Keratinocyte (primary cell): ENCODE results near the gene PPFIA1. TPM values are rescaled to one million over a fixed set of nuclear protein-coding genes. Genes with fewer than 3 reads are reported as not detected.

ENCODE experiments used
- DNase-seq: peaks from one replicate; pipeline ENCODE4 v3.0.0-alpha.2; 2011; ENCODE audit warnings: low read depth, missing footprints, low spot score
- FAIRE-seq: peaks from 2 replicates; lab custom pipeline; 2011; peaks lifted over from hg19 to GRCh38; lab: Jason Lieb, UNC
- H2AFZ ChIP-seq: 2 replicates; pipeline ENCODE4 v1.6.0; 2012; ENCODE audit warnings: low read length, control low read depth, inconsistent platforms; ENCODE audit not compliant: control insufficient read depth
- H3K27ac ChIP-seq: 2 replicates; pipeline ENCODE4 v1.5.1; 2011; ENCODE audit warnings: low read length; ENCODE audit not compliant: control insufficient read depth, insufficient read depth
- H3K27me3 ChIP-seq: 3 replicates; pipeline ENCODE4 v1.6.0; 2011; ENCODE audit warnings: low read length; ENCODE audit not compliant: control insufficient read depth, insufficient read depth; ENCODE audit errors: extremely low read depth
- H3K36me3 ChIP-seq, 2 experiments: 2 replicates in 1 of 2; 3 replicates in 1 of 2; pipeline ENCODE4 v1.5.1; 2011; ENCODE audit warnings: low read length in 2 of 2, mild to moderate bottlenecking in 1 of 2; ENCODE audit not compliant: control insufficient read depth in 2 of 2, insufficient read depth in 2 of 2; ENCODE audit errors: extremely low read depth in 1 of 2
- H3K4me1 ChIP-seq: 3 replicates; pipeline ENCODE4 v1.5.1; 2011; ENCODE audit warnings: low read length; ENCODE audit not compliant: control insufficient read depth, insufficient read depth; ENCODE audit errors: extremely low read depth
- H3K4me2 ChIP-seq: 3 replicates; pipeline ENCODE4 v1.6.0; 2011; ENCODE audit warnings: low read depth, low read length; ENCODE audit not compliant: control insufficient read depth, insufficient read depth; ENCODE audit errors: extremely low read depth
- H3K4me3 ChIP-seq, 3 experiments: fragments of 200-600 bp in 1 of 3; sonication (generic) in 1 of 3; 2 replicates in 2 of 3; 3 replicates in 1 of 3; pipeline ENCODE4 v1.5.1; 2011 to 2016; ENCODE audit warnings: low read length in 3 of 3, mild to moderate bottlenecking in 3 of 3, control low read depth in 2 of 3, inconsistent platforms in 1 of 3, low read depth in 1 of 3, mixed read lengths in 1 of 3, mixed run types in 1 of 3, moderate library complexity in 1 of 3; ENCODE audit not compliant: control insufficient read depth in 2 of 3, insufficient read depth in 2 of 3; ENCODE audit errors: extremely low read depth in 1 of 3
- H3K79me2 ChIP-seq: 2 replicates; pipeline ENCODE4 v1.6.0; 2012; ENCODE audit warnings: low read length; ENCODE audit not compliant: control insufficient read depth, insufficient read depth
- H3K9ac ChIP-seq: 3 replicates; pipeline ENCODE4 v1.6.0; 2011; ENCODE audit warnings: low read length; ENCODE audit not compliant: control insufficient read depth, insufficient read depth; ENCODE audit errors: extremely low read depth
- H3K9me1 ChIP-seq: 3 replicates; pipeline ENCODE4 v1.6.0; 2011; ENCODE audit warnings: low read length; ENCODE audit not compliant: control insufficient read depth, insufficient read depth; ENCODE audit errors: extremely low read depth
- H3K9me3 ChIP-seq: 2 replicates; pipeline ENCODE4 v1.5.1; 2012; ENCODE audit warnings: low read depth, low read length; ENCODE audit not compliant: control insufficient read depth
- H4K20me1 ChIP-seq: 3 replicates; pipeline ENCODE4 v1.6.0; 2011; ENCODE audit warnings: low read length; ENCODE audit not compliant: control insufficient read depth, insufficient read depth; ENCODE audit errors: extremely low read depth
- EZH2 ChIP-seq: IDR thresholded peaks from one replicate; pipeline ENCODE4 v1.6.1; 2012; ENCODE audit warnings: inconsistent platforms, mild to moderate bottlenecking, low read length, moderate library complexity
- dilution Hi-C: fragments of 300-500 bp; cut with MboI; formaldehyde crosslinking; loops from one replicate; pipeline ENCODE4 v1.7.0; 2020; ENCODE audit warnings: low sequenced_read_pairs; ENCODE audit not compliant: extremely low pct_ligation_motif_present
- polyA plus RNA-seq, 5 experiments: library from polyadenylated mRNA; depleted of rRNA in 3 of 5; stranded (reverse) in 3 of 5; stranded (forward) in 1 of 5; unstranded in 1 of 5; fragments of >200 nt; gene quantifications; 1 replicate in 1 of 5; 2 replicates in 3 of 5; 3 replicates in 1 of 5; pipeline versions ENCODE4 v1.2.1 to v1.2.3, GENCODE V29; 2011 to 2012; ENCODE audit warnings: missing spikeins in 2 of 5, low read depth in 1 of 5, low replicate concordance in 1 of 5
- TF ChIP-seq, protein P1 (sequence below), 3 experiments: IDR thresholded peaks in 1 of 3; conservative IDR thresholded peaks in 1 of 3; optimal IDR thresholded peaks in 1 of 3; 2 replicates in 2 of 3; 3 replicates in 1 of 3; pipeline versions ENCODE3 to v1.5.1; 2011; ENCODE audit warnings: low read length in 3 of 3, mild to moderate bottlenecking in 3 of 3, moderate library complexity in 2 of 3, control low read depth in 1 of 3, inconsistent platforms in 1 of 3; ENCODE audit not compliant: insufficient read depth in 2 of 3; ENCODE audit errors: extremely low read depth in 1 of 3

The PPFIA1 gene
- polyA plus RNA-seq, 1 donor (not counting 4 experiments of a cell fraction or from before 2014, with no cell fraction given) = 27.6 TPM

- H3K9ac ChIP-seq = no peak overlapping the region
- no peak overlapping the region for H3K4me3 ChIP-seq
- H3K27ac ChIP-seq = no peak overlapping the region
- no peaks in the 10 kb centered on the region for H4K20me1 ChIP-seq
- H3K9me3 ChIP-seq = no peaks in the 10 kb centered on the region
- no peaks in the 10 kb centered on the region for H3K9me1 ChIP-seq
- FAIRE-seq (no peak), DNase-seq (no peak)
- H2AFZ ChIP-seq = no peak overlapping the region
- dilution Hi-C loops = no loop called here
- peaks cover 9 to 25% of the 10 kb centered on the region in 2 experiments for H3K36me3 ChIP-seq
- H3K4me1 ChIP-seq = peaks cover 8% of the 10 kb centered on the region
- H3K79me2 ChIP-seq = peaks cover 25% of the 10 kb centered on the region
- TF ChIP-seq, protein P1, sequence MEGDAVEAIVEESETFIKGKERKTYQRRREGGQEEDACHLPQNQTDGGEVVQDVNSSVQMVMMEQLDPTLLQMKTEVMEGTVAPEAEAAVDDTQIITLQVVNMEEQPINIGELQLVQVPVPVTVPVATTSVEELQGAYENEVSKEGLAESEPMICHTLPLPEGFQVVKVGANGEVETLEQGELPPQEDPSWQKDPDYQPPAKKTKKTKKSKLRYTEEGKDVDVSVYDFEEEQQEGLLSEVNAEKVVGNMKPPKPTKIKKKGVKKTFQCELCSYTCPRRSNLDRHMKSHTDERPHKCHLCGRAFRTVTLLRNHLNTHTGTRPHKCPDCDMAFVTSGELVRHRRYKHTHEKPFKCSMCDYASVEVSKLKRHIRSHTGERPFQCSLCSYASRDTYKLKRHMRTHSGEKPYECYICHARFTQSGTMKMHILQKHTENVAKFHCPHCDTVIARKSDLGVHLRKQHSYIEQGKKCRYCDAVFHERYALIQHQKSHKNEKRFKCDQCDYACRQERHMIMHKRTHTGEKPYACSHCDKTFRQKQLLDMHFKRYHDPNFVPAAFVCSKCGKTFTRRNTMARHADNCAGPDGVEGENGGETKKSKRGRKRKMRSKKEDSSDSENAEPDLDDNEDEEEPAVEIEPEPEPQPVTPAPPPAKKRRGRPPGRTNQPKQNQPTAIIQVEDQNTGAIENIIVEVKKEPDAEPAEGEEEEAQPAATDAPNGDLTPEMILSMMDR (optimal IDR thresholded peaks at IDR 0.05 in 1 of 3, IDR thresholded peaks at IDR 0.05 in 1 of 3, conservative IDR thresholded peaks at IDR 0.05 in 1 of 3; ENCODE audit: extremely low read depth in 1 of 3, insufficient read depth in 2 of 3, low read length in 3 of 3) = no peak
- no peak for TF ChIP-seq EZH2
- no peak overlapping the region for H3K4me2 ChIP-seq
- no peaks in the 10 kb centered on the region for H3K27me3 ChIP-seq
Observed at GRCh38 chr11:70288721-70289120, 18.2 kb downstream of the PPFIA1 start.

GRCh38 chr11:70289582-70289981, 19.1 kb downstream of the PPFIA1 start:
- no peaks in the 10 kb centered on the region for H3K9me3 ChIP-seq
- peaks cover 10 to 25% of the 10 kb centered on the region in 2 experiments for H3K36me3 ChIP-seq
- no peak overlapping the region for H3K4me3 ChIP-seq
- dilution Hi-C loops = no loop called here
- H2AFZ ChIP-seq = no peak overlapping the region
- peaks cover 28% of the 10 kb centered on the region for H3K79me2 ChIP-seq
- H3K4me1 ChIP-seq = peaks cover 8% of the 10 kb centered on the region
- no peak for TF ChIP-seq EZH2
- TF ChIP-seq, protein P1 (optimal IDR thresholded peaks at IDR 0.05 in 1 of 3, IDR thresholded peaks at IDR 0.05 in 1 of 3, conservative IDR thresholded peaks at IDR 0.05 in 1 of 3; ENCODE audit: extremely low read depth in 1 of 3, insufficient read depth in 2 of 3, low read length in 3 of 3) = no peak
- H3K27me3 ChIP-seq = no peaks in the 10 kb centered on the region
- no peak for DNase-seq
- no peak overlapping the region for H3K9ac ChIP-seq
- H4K20me1 ChIP-seq = no peaks in the 10 kb centered on the region
- no peak for FAIRE-seq
- H3K9me1 ChIP-seq = no peaks in the 10 kb centered on the region
- H3K27ac ChIP-seq = no peak overlapping the region
- H3K4me2 ChIP-seq = no peak overlapping the region
